ENCODE data around the gene GDI1.

GDI1 gene

GRCh38 chrX:154409222-154409871 is 27.6 kb upstream of the GDI1 start, which contains the start of gene DNASE1L1:
Gene DNASE1L1 (minus strand): TSS chrX:154409254. CDS start chrX:154405568, 3,686 bp downstream.
- peak; percentile 64 for DNase-seq (ENCODE audit: low spot score)

GRCh38 chrX:154411981-154412340 is 25.0 kb upstream of the GDI1 start:
- peak; percentile 45 for DNase-seq (ENCODE audit: low spot score)

- no peak for DNase-seq (ENCODE audit: low spot score)
Observed at GRCh38 chrX:154412468-154412867, 24.5 kb upstream of the GDI1 start.

- DNase-seq (ENCODE audit: low spot score), result no peak
Observed at GRCh38 chrX:154413142-154413541, 23.8 kb upstream of the GDI1 start.

GRCh38 chrX:154417157-154417556 is 19.8 kb upstream of the GDI1 start:
- no peak for DNase-seq (ENCODE audit: low spot score)

- no peak for DNase-seq (ENCODE audit: low spot score)
Observed at GRCh38 chrX:154419189-154419588, 17.8 kb upstream of the GDI1 start.

- DNase-seq (ENCODE audit: low spot score), result no peak
Observed at GRCh38 chrX:154419688-154420401, 17.1 kb upstream of the GDI1 start.

- no peak for DNase-seq (ENCODE audit: low spot score)
Observed at GRCh38 chrX:154420402-154420756, 16.6 kb upstream of the GDI1 start.

GRCh38 chrX:154426916-154427770 is 9.8 kb upstream of the GDI1 start:
- no peak for DNase-seq (ENCODE audit: low spot score)

GRCh38 chrX:154428176-154429171 is 8.5 kb upstream of the GDI1 start, which contains the start of gene ATP6AP1:
Gene ATP6AP1 (plus strand): TSS chrX:154428677. CDS start chrX:154428693, 16 bp downstream.
- DNase-seq (ENCODE audit: low spot score), result peak; percentile 90

- no peak for DNase-seq (ENCODE audit: low spot score)
Observed at GRCh38 chrX:154429711-154430110, 7.2 kb upstream of the GDI1 start.

GRCh38 chrX:154430479-154430878 is 6.5 kb upstream of the GDI1 start:
- no peak for DNase-seq (ENCODE audit: low spot score)

GRCh38 chrX:154430916-154431315 is 6.0 kb upstream of the GDI1 start:
- DNase-seq (ENCODE audit: low spot score), result no peak

- DNase-seq (ENCODE audit: low spot score), result no peak
Observed at GRCh38 chrX:154431341-154431740, 5.6 kb upstream of the GDI1 start.

GRCh38 chrX:154432210-154432609 is 4.7 kb upstream of the GDI1 start:
- no peak for DNase-seq (ENCODE audit: low spot score)

- no peak for DNase-seq (ENCODE audit: low spot score)
Observed at GRCh38 chrX:154433605-154434004, 3.3 kb upstream of the GDI1 start.

GRCh38 chrX:154434394-154435168 is 2.4 kb upstream of the GDI1 start:
- DNase-seq (ENCODE audit: low spot score), result no peak

GRCh38 chrX:154435171-154435733 is 1.7 kb upstream of the GDI1 start:
- DNase-seq (ENCODE audit: low spot score), result no peak

- peak; percentile 65 for DNase-seq (ENCODE audit: low spot score)
Observed at GRCh38 chrX:154436374-154436982, 476 bp upstream of the GDI1 start.

Measured in AG08395 (cell line).